GM04503 (cell line): ENCODE results near the gene IFI6.
"Not testable (repeated sequence)": the region's sequence is repeated elsewhere in the genome, so short reads cannot be mapped to it uniquely, and the experiment has no call there.

Experiments
- DNase-seq: peaks from one replicate; pipeline ENCODE4 v3.0.0-alpha.2; 2012; ENCODE audit warnings: low read depth

The IFI6 gene

DNA sequence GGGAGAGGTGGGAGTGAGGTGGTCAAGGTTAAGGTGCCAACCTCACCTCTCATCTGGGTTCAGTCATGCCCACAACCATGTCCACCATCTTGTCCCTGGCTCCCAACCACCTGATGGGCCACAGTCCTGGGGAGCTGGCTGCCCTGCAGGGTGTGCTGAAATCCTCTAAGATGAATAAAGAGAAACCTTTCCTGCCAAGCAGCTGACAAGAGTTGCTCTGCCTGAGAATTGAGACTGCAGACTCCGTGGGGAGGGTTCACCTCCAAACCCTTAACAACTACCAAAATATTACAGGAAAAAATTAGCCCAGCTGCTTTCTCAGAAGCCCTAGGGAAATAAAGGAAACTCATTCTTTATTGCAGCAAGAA, 21.8 kb downstream of the IFI6 start:
- DNase-seq: no peak

DNA sequence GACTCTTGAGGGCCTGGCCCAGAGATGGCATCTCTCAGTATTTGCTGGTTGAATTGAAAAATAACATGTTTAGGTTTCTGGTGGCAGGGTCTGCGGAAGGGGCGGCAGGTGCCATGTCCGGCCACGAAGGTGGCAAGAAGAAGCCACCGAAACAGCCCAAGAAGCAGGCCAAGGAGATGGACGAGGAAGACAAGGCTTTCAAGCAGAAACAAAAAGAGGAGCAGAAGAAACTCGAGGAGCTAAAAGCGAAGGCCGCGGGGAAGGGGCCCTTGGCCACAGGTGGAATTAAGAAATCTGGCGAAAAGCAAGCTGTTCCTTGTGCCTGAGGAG, 22.7 kb downstream of the IFI6 start:
- no peak for DNase-seq

DNA sequence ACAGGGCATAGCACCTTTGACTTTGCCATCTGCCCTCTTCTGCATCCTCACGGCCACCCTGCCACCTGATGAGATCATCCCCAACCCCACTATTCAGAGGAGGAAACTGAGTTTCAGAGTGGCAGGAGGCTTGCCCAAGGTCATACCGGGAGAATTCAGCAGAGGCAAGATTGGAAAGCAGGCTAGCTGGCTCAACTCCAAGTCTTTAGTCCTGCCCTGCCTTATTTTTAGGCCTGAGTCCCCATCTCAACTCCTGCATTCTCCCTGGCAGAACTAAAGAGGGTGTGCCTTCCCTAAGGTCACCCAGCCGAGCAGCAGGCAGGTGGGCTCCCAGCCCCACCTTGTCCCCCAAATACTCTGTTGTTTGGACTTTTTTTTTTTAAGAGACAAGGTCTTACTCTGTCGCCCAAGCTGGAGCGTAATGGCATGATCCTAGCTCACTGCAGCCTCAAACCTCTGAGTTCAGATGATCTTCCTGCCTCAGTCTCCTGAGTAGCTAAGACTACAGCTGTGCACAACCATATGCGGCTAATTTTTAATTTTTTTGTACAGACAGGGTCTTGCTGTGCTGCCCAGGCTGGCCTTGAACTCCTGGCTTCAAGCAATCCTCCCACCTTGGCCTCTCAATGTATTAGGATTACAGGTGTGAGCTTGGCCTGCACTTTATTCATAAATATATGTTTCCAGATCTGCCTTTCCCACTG, 23.2 kb downstream of the IFI6 start:
- no peak for DNase-seq

DNA sequence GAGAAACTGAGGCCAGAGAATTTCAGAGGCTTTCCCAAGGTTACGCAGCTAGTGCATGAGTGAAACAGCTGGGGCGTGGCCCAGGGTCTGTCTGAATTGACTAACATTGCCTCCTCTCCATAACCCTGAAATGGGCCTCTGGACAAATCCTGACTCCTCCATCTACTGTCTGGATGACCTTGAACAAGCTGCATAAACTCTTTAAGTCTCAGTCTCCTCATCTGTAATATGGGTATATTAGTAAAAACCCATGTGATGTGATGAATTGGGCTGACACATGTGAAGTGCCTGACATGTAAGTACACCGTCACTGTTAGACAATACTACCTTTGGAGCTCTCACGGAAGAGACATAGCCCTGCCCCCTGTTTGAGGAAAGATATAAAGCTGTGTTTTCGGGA, 24.7 kb downstream of the IFI6 start:
- no peak for DNase-seq

DNA sequence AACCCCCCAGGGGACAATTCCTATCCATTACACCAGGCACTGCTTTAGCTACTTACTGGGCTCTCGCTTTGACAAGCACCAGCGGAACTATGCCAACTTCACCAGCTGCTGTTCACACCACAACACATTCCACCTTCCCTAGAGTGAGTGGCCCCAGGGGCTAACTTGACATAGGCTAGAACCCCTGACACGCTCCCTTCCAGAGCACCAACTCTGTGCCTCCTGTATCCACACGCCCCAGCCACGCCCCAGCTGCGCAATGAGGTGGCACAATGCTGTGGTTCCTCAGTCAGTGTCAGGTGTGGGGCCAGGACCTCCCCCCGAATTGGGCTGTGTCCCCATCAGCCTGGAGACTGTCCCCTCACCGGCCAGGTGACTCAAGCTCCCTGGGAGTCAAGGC, 25.3 kb downstream of the IFI6 start:
- DNase-seq: no peak

DNA sequence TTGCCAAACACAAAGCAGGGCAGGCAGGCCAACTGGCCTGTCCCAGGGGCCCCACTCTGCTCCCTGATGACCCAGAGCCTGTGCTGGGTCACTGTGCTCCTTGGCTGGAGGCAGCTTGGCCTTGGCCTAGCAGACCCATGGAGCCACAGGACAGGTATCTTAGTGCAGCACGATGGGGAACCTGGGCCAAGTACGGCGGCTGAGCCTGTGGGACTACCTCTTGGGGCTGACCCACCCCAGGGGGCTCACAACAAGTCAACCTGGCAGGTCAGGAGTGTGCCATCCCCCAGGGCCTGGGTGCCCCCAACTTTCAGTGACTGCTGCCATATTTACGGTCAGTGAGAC, 26.9 kb downstream of the IFI6 start:
- no peak for DNase-seq

DNA sequence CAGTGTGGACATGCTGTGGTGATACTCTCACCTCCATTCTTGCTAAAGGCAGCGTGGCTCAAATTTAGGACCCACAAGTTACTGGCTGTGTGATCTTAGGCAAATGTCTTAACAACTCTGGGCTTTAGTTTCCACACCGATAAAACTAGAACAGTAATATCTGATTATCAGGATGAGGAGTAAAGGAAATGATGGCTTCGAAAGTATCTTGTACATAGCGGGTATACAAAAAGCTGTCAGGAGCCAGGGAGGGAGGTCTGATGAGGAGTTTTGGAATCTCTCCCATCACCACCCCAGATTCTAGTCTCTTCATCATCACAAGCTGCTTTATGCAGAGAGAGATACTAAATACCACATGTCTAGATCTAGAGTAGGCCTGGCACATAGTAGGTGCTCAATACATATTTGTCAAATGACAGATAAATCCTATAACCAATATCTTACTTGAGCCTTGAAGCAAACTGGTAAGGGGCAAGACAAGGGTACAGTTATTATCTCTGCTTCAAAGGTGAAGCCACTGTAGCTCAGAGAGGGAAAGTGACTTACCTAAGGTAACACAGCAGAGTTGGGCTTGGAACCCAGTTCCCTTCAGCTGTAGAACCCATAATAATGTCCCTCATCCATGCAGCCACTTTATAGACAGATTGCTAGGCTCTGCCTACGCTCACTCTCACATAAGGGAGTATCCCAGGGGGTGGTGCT, 27.5 kb downstream of the IFI6 start:
- DNase-seq: no peak

DNA sequence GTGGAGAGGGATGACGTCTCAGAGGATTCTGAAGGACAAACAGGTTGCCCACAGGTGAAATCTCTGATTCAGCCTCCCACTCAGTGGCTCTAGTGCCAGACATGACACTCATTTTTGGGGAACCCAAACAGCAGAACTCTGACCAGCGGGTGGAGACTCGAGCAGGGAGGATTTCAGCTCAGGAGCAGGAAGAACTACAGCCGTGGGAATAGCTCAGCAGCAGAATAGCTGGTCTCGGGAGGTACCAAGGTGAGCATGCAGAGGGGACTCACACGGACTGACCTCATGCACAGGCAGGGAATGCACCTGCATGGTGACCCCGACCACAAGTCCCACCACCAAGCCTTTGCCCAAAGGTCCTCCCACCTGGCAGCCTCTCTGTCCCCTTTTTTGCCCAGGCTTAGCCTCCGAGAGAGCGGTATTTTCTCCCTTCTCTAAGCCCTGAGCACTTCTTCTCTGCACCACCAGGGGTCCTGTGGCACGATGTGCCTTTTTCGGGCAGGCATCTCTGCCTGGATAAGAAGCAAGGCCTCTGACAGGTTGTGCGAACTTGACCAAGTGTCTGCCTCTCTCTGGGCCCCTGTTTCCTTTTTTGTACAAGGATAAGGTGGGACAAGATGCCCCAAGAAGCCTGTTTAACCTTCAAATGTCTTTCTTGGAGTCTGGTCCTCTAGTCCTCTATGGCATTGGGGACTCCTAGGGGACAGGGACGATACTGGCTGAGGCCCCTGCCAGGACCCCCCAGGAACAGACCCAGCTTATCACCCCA, 28.2 kb downstream of the IFI6 start:
- no peak for DNase-seq

DNA sequence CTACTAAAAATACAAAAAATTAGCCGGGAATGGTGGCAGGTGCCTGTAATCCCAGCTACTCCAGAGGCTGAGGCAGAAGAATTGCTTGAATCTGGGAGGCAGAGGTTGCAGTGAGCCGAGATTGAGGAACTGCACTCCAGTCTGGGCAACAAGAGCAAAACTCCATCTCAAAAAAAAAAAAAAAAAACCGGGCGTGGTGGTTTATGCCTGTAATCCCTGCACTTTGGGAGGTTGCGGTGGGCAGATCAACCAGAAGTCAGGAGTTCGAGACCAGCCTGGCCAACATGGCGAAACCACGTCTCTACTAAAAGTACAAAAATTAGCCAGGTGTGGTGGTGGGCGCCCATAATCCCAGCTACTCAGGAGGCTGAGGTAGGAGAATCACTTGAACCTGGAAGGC, 31.5 kb downstream of the IFI6 start:
- not testable (repeated sequence) for DNase-seq

DNA sequence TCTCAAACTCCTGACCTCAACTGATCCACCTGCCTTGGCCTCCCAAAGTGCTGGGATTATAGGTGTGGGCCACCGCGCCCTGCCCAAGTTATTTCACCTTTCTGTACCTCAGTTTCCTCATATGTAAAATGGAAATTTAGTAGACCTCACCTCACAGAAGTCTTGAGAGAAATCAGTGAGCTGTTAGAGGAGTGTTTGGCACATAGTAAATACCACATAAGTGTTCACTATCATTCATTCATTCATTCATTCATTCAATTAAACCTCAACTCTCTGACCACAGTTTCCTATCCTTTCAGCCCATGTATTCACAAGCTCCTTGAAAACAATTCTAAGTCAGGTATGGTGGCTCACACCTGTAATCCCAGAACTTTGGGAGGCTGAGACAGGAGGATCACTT, 33.2 kb downstream of the IFI6 start:
- no peak for DNase-seq

DNA sequence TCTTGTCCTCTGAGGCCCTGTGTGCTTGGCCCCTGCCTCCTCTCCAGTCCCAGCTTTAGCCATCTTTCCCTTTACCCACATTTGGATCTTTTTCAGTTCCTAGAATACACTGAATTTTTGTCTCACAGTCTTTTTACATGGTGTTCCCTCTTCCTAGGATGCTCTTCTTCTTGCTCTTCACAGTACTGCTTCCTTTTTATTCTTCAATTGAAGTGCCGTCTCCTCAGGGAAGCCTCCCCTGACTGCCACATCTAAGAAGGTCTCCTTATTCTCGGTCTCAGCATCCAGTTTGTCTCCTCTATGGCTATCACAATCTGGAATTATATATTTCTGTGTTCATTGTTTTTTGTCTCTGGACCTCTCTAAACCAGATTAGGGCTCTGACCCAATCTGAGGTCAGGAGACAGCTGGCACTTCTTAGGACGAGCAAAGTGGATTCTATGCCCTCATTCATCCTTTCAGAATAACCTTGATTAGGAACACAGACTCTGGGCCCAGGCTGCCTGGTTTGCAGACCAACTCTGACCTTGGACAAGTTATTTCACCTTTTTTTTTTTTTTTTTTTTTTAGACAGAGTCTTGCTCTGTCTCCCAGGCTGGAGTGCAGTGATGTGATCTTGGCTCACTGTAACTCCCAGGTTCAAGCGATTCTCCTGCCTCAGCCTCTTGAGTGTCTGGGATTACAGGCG, 33.8 kb downstream of the IFI6 start:
- no peak for DNase-seq

DNA sequence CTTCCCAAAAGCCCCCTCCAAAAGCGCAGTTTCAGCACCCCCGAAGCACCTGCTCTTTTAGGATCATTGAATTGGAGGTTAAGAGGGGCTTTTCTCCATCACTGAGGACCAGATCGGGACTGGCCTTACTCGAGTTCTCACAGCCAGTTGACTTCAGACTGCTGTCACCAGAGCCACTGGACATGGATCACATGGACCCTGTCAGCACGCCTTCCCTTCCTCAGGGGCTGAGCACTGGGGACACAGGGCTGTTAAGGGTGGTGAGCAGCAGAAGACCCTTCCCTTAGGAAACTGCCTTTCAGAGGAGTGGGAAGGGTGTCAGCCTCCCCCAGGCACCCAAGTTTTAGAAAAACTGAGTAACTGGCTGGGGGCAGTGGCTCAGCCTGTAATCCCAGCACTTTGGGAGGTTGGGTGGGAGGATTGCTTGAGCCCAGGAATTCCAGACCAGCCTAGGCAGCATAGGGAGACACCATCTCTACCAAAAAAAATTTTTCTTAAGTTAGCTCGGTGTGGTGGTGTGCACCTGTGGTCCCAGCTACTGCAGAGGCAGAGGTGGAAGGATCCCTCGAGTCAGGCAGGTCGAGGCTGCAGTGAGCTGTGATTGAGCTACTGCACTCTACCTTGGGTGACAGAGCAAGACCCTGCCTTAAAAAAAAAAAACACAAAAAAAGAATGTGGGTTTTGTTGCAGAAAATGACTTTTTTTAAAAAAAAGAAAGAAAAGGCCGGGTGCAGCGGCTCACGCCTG, 36.4 kb downstream of the IFI6 start:
- no peak for DNase-seq

DNA sequence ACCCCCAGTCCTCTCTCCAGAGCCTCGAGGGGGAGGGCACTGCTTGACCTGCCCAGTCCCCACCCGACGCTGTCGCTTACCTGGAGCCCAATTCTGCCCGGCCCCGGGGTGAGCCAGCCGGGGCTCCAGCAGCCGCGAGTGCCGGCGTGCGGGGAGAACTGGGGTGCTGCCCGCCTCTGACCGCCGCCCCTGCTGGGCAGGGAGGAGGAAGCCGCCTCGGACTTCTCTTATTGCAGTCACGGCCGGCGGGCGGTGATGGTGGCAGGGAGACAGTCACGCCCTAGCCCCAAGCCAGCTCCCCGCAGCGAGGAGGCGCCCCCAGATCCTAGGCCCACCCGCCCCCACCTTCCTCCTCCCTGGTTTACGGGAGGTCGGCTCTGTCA, 37.0 kb downstream of the IFI6 start, which contains the start of gene FGR:
Gene FGR (minus strand): TSS at position 201 of the 383 bp plus-strand sequence. CDS start 11,269 bp downstream, outside the sequence.
- no peak for DNase-seq

DNA sequence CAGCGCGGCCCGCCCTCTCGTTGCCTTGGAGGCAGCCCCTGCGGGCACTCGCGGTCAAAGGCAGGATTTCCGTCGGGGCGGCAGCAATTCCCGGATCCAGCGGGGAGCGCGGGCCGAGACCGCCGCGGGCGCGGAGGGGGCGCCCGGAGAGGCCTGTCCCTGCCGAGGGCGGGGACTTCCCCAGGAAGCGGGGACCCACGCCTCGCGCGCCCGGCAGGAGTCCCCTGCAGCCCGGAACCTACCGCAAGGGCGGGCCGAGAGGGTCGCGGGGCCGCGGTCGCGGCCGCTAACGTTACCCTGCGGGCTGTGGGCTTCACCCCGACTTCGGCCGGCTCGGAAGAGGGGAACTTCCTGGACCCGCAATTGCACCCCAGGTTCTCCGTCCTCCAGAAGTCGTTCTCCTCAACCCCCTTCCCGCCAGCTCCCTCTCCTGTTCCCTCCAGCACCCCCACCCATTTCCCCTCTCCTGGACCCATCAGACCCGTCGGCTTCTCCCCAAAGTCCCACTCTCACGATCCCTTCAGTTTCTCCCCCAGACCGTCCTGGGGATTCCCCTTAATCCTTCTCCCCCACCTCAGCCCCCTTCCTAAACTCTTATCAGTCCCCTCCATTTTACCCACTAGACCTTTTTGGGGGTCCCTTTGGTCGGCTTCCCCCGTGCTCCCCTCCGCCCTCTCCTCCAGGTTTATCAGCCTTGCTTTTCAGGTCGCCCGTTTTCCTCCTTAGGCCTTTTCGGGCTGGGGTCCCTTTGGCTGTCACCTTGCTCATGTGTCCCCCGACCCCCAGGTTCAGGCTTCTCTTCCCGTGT, 37.6 kb downstream of the IFI6 start:
- no peak for DNase-seq

DNA sequence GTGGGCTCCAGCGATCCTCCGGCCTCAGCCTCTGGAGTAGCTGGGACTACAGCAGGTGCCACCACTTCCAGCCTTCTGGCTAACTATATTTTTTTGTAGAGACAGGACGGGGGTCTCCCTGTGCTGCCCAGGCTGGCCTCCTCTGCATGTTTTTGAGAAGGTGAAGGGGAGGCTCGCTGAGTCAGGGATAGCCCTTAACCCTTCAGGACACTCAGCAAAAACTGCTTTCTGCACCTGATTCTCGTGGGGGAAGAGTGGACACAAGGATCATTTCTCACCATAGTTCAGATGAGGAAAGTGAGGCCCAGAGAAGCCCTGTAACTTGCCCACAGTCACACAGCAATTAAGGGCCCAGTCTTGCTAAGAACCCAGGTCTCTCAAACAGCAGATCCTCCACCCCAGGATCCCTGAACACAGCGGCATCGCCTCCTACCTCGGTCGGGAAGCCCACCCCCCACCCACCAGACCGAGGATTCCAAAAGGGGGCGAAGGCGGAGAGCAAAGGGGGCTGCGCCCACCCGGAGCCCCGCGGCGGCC, 38.3 kb downstream of the IFI6 start:
- DNase-seq: no peak

DNA sequence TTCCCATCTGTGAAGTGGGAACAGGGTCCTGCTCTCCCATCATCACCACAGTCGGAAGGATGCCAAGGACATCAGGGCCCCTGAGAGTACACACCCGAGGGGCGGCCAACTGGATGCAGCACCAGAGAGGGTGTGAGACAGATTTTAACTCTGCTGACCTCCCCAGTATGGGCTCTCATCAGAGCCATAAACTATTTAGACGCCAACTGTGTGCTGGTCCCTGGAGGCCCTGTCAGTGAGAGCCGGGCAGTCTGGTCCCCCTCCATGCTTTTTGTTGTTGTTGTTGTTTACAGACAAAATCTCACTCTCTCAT, 38.7 kb downstream of the IFI6 start:
- DNase-seq: no peak

DNA sequence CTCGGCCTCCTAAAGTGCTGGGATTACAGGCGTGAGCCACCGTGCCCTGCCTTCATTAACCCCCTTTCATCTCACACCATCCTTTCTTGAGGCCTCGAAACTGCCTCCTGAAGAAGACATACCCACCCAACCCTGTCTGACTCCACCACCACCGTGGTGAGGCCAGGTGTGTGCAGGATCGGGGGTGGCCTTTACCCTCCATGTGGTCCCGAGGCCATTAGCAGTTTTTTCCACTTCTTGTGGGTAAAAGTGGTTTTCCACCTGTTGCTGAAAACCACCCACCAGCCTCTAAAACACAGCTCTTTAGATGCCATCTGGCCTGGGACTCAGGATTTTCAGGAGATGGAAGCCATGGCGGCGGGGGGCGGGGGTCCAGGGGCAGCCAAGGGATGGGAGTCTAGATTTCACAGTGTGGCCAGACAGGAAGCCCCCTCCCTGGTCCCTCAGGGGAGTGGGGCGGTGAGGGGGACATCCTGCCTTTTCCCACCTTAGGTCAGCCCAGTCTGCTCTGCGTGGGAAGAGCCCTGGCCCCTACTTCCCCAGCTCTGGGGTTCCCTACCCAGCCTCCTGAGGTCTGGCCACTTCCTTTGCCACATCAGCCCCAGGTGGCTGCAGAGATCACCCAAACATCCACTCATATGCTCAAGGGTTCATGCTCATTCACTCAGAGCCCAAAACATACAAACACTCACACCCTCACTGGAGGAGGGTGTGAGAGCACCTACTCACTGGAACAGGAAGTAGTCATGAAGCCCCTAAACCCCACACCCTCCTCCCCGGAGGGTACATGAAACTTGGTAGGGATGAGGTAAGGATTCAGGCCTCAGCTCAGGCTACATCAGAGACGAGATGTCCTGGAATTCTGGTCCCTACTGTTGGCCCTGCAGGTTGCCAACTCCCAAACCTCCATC, 39.4 kb downstream of the IFI6 start:
- no peak for DNase-seq

DNA sequence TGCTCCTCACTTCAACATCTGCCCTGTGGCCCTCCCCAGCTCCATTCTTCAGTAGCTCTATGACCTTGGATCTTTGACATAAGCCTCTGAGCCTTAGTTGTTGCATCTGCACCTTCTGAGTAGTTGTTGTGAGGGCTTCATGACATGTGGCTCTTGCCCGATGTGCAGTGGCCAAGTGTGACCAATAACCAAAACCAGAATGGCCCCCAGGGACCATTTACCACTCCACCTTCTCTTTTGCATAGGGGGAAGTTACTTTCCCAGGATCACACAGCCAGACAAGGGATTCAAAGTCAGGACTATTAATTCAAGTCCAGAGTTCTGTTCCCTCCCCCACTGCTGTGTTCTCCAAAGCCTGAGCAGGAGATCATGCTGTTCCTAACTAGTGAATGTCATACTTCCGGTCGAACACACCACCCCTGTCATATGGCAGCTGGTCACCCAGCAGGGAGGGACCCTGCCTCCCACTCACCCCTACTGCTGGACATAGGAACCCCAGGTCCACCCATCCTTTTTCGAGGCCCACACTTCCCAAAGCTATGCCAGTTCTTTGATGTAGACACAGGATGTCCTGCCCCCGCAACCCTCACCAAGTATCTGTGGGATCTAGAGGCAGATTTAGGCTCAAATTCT, 41.0 kb downstream of the IFI6 start:
- no peak for DNase-seq

DNA sequence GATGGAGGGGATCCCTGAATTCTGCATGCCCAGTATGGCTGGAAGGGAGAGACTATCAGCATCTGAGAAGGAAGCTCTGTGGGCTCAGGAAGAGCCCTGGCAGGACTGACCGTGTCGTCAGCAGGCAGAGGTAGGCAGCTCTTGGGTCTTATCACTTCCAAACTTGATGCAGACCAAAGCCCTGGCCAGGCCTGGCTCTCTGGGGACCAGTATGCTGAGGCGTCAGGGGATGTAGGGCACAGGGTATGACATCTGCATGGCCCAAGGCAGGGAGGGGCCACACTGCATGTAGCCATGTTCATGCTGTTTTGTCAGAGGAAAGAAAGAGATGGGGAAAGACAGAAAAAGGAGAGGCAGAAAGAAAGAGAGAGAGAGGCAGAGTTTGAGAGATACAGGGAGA, 43.3 kb downstream of the IFI6 start:
- DNase-seq: no peak

DNA sequence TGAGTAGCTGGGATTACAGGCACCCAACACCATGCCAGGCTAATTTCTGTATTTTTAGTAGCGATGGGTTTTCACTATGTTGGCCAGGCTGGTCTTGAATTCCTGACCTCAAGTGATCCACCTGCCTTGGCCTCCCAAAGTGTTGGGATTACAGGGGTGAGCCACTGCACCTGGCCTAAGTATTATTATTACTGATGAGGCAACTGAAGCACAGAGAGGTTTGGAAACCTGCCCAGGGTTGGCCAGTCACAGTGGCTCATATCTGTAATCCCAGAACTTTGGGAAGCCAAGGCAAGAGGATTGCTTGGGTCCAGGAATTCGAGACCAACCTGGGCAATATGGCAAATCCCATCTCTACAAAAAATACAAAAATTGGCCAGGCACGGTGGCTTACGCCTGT, 44.3 kb downstream of the IFI6 start:
- not testable (repeated sequence) for DNase-seq
